Vagina (tissue), 2 donors: ENCODE measurements around the gene CST6. TPM values are rescaled to one million over a fixed set of nuclear protein-coding genes. Genes with fewer than 3 reads are reported as not detected.

Experiments
- DNase-seq, 2 donors: peaks; one replicate each; pipeline ENCODE4 v3.0.0-alpha.2; 2017; ENCODE audit errors: extremely low spot score in 2 of 2
- H3K27ac ChIP-seq: fragments of 200-600 bp; sonication (generic); one replicate; pipeline ENCODE4 v1.5.1; 2019
- H3K27me3 ChIP-seq: fragments of 200-600 bp; sonication (generic); one replicate; pipeline ENCODE4 v1.5.1; 2019
- H3K36me3 ChIP-seq, 2 donors: fragments of 200-600 bp; sonication (generic); one replicate each; pipeline ENCODE4 v1.5.1; 2017 to 2019
- H3K4me1 ChIP-seq: fragments of 200-600 bp; sonication (generic); one replicate; pipeline ENCODE4 v1.5.1; 2019
- H3K4me3 ChIP-seq, 2 donors: fragments of 200-600 bp; sonication (generic); 1 replicate in 1 of 2; 2 replicates in 1 of 2; pipeline ENCODE4 v1.5.1; 2016 to 2019
- H3K9me3 ChIP-seq: fragments of 200-600 bp; sonication (generic); one replicate; pipeline ENCODE4 v1.5.1; 2019
- POLR2A ChIP-seq, 2 donors: fragments of 450-650 bp; IDR thresholded peaks; one replicate each; pipeline ENCODE4 v1.6.1; 2017; ENCODE audit warnings: antibody characterized with exemption in 2 of 2, mild to moderate bottlenecking in 2 of 2, moderate library complexity in 2 of 2
- POLR2AphosphoS5 ChIP-seq, 2 donors: sonication (generic); formaldehyde crosslinking; IDR thresholded peaks; one replicate each; pipeline ENCODE4 v1.9.0; 2017; ENCODE audit warnings: antibody characterized with exemption in 2 of 2, mild to moderate bottlenecking in 2 of 2, low read depth in 1 of 2; ENCODE audit not compliant: insufficient read depth in 1 of 2
- intact Hi-C: fragments of 100-400 bp; cut with DNase I; formaldehyde crosslinking; loops from one replicate; pipeline ENCODE4 v1.15.1; 2023
- total RNA-seq: library from RNA; depleted of rRNA; stranded (reverse); fragments of >200 nt; gene quantifications from one replicate; pipeline ENCODE4 v1.2.3, GENCODE V29; 2016
- TF ChIP-seq, protein P1 (sequence below), 3 experiments: fragments of 450-650 bp in 2 of 3; fragments of 200-600 bp in 1 of 3; sonication (generic) in 1 of 3; IDR thresholded peaks; one replicate each; pipeline ENCODE4 v1.5.1; 2017 to 2019; ENCODE audit warnings: antibody characterized with exemption in 3 of 3, mild to moderate bottlenecking in 2 of 3, moderate library complexity in 2 of 3

The CST6 gene
- total RNA-seq, 1 donor from 2014 or later = 5.6 TPM

DNA sequence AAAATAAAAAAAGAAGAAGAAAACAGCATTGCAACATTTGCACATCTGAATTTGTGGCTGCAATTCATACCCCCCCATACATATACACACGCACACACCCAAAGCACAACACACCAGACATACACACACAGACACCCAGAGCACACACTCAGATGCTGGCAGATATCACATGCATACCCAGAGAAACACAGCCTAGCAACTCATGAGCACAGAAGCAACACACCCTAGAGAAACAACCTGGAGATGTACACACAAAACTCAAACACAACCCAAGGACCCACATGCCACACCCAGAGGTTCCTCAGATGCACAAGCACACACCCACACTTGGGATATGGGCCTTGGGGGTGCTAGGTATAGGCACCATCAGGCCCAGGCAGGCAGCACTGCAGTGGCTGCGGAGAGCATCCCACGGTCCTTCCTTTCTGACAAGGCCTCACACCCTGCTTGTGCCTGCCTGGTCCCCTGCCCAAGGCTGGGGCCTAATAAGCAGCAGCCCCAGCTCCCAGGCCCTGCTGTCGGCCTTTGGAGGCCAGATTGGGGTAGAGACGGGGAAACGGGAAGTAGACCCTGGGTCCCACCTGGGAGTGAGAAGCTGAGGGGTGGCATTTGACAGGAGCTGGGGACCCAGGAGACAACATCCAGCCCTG is 3.1 kb downstream of the CST6 start:
- TF ChIP-seq POLR2AphosphoS5 (IDR thresholded peaks at IDR 0.05; ENCODE audit: insufficient read depth in 1 of 2, low read depth in 1 of 2) = no peak
- H3K4me3 ChIP-seq = no peak overlapping the region
- H3K4me1 ChIP-seq = peaks cover 11% of the 10 kb centered on the region
- no peaks in the 10 kb centered on the region for H3K36me3 ChIP-seq
- H3K27ac ChIP-seq = no peak overlapping the region
- DNase-seq = no peak
- H3K27me3 ChIP-seq = no peaks in the 10 kb centered on the region
- H3K9me3 ChIP-seq = no peaks in the 10 kb centered on the region
- intact Hi-C loops = no loop called here

DNA sequence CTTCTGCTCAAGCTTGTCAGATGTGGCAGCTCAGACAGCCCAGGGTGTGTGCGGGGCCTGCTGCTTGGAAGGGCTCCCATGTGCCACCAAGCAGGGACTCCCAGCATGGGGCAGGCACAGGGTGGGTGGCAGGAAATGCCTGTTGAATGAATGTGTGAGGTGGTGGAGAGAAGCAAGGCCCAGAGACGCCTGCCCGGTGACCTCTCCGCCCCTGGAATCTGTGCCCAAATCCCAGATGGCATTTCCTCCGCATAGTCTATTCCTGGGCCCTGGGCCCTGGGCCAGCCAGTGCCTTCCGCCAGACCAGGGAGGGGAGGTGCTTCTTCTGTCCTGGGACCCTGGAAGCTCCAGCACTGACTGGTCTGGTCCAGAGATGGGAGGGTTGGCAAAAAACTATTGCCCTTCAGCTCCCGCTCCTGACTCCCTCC is 3.7 kb downstream of the CST6 start:
- no peaks in the 10 kb centered on the region for H3K9me3 ChIP-seq
- TF ChIP-seq, protein P1, sequence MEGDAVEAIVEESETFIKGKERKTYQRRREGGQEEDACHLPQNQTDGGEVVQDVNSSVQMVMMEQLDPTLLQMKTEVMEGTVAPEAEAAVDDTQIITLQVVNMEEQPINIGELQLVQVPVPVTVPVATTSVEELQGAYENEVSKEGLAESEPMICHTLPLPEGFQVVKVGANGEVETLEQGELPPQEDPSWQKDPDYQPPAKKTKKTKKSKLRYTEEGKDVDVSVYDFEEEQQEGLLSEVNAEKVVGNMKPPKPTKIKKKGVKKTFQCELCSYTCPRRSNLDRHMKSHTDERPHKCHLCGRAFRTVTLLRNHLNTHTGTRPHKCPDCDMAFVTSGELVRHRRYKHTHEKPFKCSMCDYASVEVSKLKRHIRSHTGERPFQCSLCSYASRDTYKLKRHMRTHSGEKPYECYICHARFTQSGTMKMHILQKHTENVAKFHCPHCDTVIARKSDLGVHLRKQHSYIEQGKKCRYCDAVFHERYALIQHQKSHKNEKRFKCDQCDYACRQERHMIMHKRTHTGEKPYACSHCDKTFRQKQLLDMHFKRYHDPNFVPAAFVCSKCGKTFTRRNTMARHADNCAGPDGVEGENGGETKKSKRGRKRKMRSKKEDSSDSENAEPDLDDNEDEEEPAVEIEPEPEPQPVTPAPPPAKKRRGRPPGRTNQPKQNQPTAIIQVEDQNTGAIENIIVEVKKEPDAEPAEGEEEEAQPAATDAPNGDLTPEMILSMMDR (IDR thresholded peaks at IDR 0.05) = no peak
- no peak for TF ChIP-seq POLR2AphosphoS5 (IDR thresholded peaks at IDR 0.05; ENCODE audit: insufficient read depth in 1 of 2, low read depth in 1 of 2)
- TF ChIP-seq POLR2A (IDR thresholded peaks at IDR 0.05) = no peak
- intact Hi-C loops = no loop called here
- no peak for DNase-seq
- H3K36me3 ChIP-seq = no peaks in the 10 kb centered on the region
- H3K27me3 ChIP-seq = no peaks in the 10 kb centered on the region
- H3K4me3 ChIP-seq = no peak overlapping the region
- peaks cover 11% of the 10 kb centered on the region for H3K4me1 ChIP-seq
- H3K27ac ChIP-seq = no peak overlapping the region

DNA sequence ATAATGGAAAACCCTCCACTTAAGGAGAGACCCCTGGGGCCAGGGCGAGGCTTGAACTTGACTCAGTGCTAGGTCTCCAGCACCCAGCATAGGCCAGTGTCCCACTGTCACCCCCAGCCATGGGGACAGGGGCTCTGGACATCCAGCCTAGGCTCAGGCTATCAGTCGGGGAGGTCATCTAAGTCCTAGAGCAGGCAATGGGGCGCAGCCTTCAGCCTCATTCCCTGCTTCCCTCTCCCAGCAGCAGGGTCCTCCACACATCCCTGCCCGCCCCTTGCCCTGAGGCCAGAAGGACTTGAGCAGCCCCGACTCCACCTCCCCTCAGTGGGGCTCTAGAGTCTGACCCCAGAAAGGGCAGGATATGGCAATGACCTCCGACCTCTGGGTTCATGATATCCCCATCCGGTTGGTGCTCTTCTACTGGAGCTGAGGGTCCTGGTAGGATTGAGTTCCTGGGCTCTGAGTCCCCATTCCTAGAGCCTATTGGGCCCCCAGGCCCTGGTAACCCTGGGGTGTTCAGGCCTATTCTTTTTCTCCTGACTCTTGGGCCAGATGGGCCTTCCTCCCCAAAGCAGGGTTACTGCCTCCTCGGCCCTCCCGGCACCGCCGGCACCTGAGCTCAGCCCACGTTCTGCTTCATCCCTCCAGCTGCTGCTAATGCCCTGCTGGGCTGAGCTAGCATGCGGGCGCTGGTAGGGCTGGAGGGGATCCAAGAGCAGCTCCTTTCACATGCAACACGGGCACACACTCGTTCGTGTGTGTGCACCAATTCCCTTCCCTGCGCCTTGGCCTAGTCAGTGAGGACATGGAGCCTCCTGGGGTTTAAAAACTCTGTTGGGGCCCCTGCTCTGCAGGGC is 4.4 kb downstream of the CST6 start:
- no peaks in the 10 kb centered on the region for H3K27me3 ChIP-seq
- H3K27ac ChIP-seq = no peak overlapping the region
- peaks cover 11% of the 10 kb centered on the region for H3K4me1 ChIP-seq
- no peak for TF ChIP-seq POLR2AphosphoS5 (IDR thresholded peaks at IDR 0.05; ENCODE audit: insufficient read depth in 1 of 2, low read depth in 1 of 2)
- intact Hi-C loops = no loop called here
- no peaks in the 10 kb centered on the region for H3K9me3 ChIP-seq
- DNase-seq = no peak
- no peak overlapping the region for H3K4me3 ChIP-seq
- H3K36me3 ChIP-seq = no peaks in the 10 kb centered on the region

DNA sequence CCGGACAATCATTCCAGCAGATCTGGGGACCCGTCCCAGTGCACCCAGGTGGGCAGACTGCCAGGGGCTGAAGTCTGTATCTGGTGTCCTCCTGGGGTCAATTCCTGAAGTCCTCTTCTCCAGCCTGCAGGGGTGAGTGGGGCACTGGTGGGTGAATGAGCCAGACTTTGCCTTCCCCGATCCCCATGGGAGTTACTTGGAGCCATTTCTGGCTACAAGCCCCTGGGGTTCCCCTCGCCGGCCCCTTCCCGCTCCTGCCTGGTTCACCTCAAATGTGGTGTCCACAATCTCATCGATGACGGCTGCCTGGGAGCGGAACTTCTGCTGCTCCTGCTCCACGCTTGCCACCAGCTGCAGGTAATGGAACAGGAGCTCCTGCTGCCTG is 5.0 kb downstream of the CST6 start:
- no peaks in the 10 kb centered on the region for H3K36me3 ChIP-seq
- TF ChIP-seq POLR2AphosphoS5 (IDR thresholded peaks at IDR 0.05; ENCODE audit: insufficient read depth in 1 of 2, low read depth in 1 of 2) = no peak
- no peak for TF ChIP-seq POLR2A (IDR thresholded peaks at IDR 0.05)
- TF ChIP-seq, protein P1 (IDR thresholded peaks at IDR 0.05) = no peak
- peaks cover 7% of the 10 kb centered on the region for H3K4me1 ChIP-seq
- no peaks in the 10 kb centered on the region for H3K27me3 ChIP-seq
- intact Hi-C loops = no loop called here
- H3K9me3 ChIP-seq = no peaks in the 10 kb centered on the region
- no peak overlapping the region for H3K27ac ChIP-seq
- no peak overlapping the region for H3K4me3 ChIP-seq
- no peak for DNase-seq

DNA sequence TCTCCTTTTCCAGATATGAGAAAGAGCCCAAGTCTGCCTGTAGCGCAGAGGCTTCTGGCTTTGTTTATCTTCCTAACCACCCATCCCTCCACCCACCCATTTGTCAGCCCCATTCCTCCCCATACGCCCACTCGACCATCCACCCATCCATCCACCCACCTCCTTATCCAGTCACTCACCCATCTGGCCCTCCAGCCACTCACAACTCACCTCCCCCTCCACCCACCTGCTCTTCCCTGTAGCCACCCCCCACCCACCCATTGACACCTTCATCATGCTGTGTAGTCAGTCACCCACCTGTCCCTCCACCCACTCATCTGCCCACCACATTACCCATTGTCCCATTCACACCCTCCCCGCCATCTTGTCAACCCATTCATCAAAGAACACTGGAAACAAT is 5.5 kb downstream of the CST6 start:
- H3K27me3 ChIP-seq = no peaks in the 10 kb centered on the region
- intact Hi-C loops = no loop called here
- DNase-seq = no peak
- H3K27ac ChIP-seq = no peak overlapping the region
- no peak overlapping the region for H3K4me3 ChIP-seq
- no peaks in the 10 kb centered on the region for H3K36me3 ChIP-seq
- no peaks in the 10 kb centered on the region for H3K9me3 ChIP-seq
- no peak for TF ChIP-seq POLR2AphosphoS5 (IDR thresholded peaks at IDR 0.05; ENCODE audit: insufficient read depth in 1 of 2, low read depth in 1 of 2)
- TF ChIP-seq, protein P1 (IDR thresholded peaks at IDR 0.05) = no peak
- no peak for TF ChIP-seq POLR2A (IDR thresholded peaks at IDR 0.05)
- peaks cover 4% of the 10 kb centered on the region for H3K4me1 ChIP-seq

DNA sequence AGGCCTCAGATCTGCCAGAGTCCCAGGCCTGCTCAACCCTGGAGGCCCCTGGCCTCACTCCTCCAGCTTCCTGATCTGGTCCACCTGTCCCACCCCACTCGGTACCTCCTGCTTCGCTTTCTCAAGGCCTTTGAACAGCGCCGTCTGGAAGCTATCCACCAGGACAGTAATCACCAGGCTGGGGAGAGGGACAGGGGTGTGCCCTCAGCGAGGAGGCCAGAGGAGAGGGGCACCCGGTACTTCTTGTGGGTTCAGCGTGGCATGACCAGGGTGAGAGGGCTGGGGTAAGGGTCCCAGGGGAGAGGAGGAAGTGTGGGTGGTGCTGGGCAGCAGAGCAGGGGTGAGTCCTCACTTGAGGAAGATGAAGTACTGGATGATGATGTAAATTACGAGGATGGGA is 8.4 kb downstream of the CST6 start:
- Histone ChIP-seq H3K4me3 (no peak overlapping the region), H3K4me1 (peaks cover 4% of the 10 kb centered on the region), H3K36me3 (no peaks in the 10 kb centered on the region), H3K9me3 (no peaks in the 10 kb centered on the region), H3K27ac (no peak overlapping the region), H3K27me3 (no peaks in the 10 kb centered on the region)
- TF ChIP-seq POLR2A (IDR thresholded peaks at IDR 0.05) (no peak), POLR2AphosphoS5 (IDR thresholded peaks at IDR 0.05; ENCODE audit: insufficient read depth in 1 of 2, low read depth in 1 of 2) (no peak)
- TF ChIP-seq, protein P1 (IDR thresholded peaks at IDR 0.05) = no peak
- intact Hi-C loops = no loop called here
- no peak for DNase-seq
